MCF 10A (cell line): ENCODE measurements around the gene PROM1. TPM values are rescaled to one million over a fixed set of nuclear protein-coding genes. Genes with fewer than 3 reads are reported as not detected.

Source experiments
- BruUV-seq: library from RNA; stranded (reverse); fragments of 400-500 nt; replicated peaks from 2 replicates; lab custom pipeline; 2021; lab: Mats Ljungman, UMichigan
- CTCF ChIA-PET: fragments of 300-600 bp; sonication (Branson Sonifier 250); formaldehyde crosslinking; extraction: SDS; loops from one replicate; lab custom pipeline; 2021; ENCODE audit warnings: antibody characterized with exemption, inconsistent platforms; lab: Yijun Ruan, JAX
- POLR2A ChIA-PET: fragments of 300-600, 350-650 bp; sonication (Branson Sonifier 250); formaldehyde crosslinking; extraction: SDS; loops from one replicate; lab custom pipeline; 2020; ENCODE audit warnings: antibody characterized with exemption, inconsistent platforms; lab: Yijun Ruan, JAX
- DNase-seq: peaks from one replicate; pipeline ENCODE4 v3.0.0-alpha.2; 2018; ENCODE audit not compliant: unreplicated experiment
- H3K27ac Mint-ChIP-seq: one replicate; pipeline ENCODE4 v1.8.0; 2022; ENCODE audit warnings: mild to moderate bottlenecking, low read depth, mixed read lengths; ENCODE audit not compliant: unreplicated experiment
- H3K27me3 Mint-ChIP-seq: one replicate; pipeline ENCODE4 v1.8.0; 2022; ENCODE audit warnings: mixed read lengths; ENCODE audit not compliant: insufficient read depth, unreplicated experiment
- H3K36me3 Mint-ChIP-seq: one replicate; pipeline ENCODE4 v1.8.0; 2022; ENCODE audit warnings: mild to moderate bottlenecking, moderate library complexity, mixed read lengths; ENCODE audit not compliant: insufficient read depth, unreplicated experiment
- H3K4me1 Mint-ChIP-seq: one replicate; pipeline ENCODE4 v1.8.0; 2022; ENCODE audit warnings: mixed read lengths; ENCODE audit not compliant: insufficient read depth, unreplicated experiment
- H3K4me3 Mint-ChIP-seq: one replicate; pipeline ENCODE4 v1.8.0; 2022; ENCODE audit warnings: mild to moderate bottlenecking, moderate library complexity, mixed read lengths; ENCODE audit not compliant: unreplicated experiment
- H3K9me3 Mint-ChIP-seq: one replicate; pipeline ENCODE4 v1.8.0; 2022; ENCODE audit warnings: mixed read lengths; ENCODE audit not compliant: unreplicated experiment
- intact Hi-C: fragments of 100-400 bp; cut with micrococcal nuclease; formaldehyde crosslinking; loops from 2 replicates; pipeline ENCODE4 v1.14.1; 2022
- total RNA-seq: library from RNA; stranded (reverse); gene quantifications from 2 replicates; pipeline ENCODE4 v1.2.3, GENCODE V29; 2022
- TF ChIP-seq, protein P1 (sequence below): fragments of 200-600 bp; IDR thresholded peaks from one replicate; pipeline ENCODE4 v1.8.0; 2022; ENCODE audit warnings: antibody characterized with exemption, mild to moderate bottlenecking; ENCODE audit not compliant: unreplicated experiment

Gene PROM1
- total RNA-seq, 1 experiment from 2014 or later = not detected

DNA sequence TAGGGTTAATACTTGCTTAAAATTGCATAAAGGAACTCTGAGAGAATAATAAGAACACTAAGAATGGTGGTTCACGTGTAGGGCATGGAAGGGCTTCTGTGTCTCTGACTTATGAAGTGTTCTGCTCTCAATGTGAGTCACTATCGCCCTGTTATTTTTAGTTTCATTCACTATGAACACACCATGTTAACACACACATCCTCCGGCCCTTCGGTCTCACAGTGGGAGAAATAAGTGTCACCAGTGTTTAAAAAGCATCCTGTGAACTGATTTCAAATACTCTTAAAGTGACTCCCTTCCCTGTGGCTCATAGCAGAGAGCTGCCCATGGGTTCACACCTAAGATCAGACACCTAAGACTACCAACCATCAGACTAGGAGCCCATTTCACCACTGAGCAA, 87.0 kb downstream of the PROM1 start:
- CTCF ChIA-PET = interaction anchor here (0.9 to 7.9 kb wide), 6 partner anchors 12 to 517 kb away, joined by 3 to 46 read pairs (median 4); no protein-coding TSS in a partner anchor
- no TSS peak for BruUV-seq
- DNase-seq = no peak
- POLR2A ChIA-PET = interaction anchor here (0.9 kb wide), 1 partner anchor 12 kb away, joined by 3 read pairs; no protein-coding TSS in a partner anchor
- Mint-ChIP-seq H3K27ac (no peak overlapping the region), H3K9me3 (no peaks in the 10 kb centered on the region), H3K36me3 (no peaks in the 10 kb centered on the region), H3K4me1 (no peaks in the 10 kb centered on the region), H3K4me3 (no peak overlapping the region), H3K27me3 (peaks cover 26% of the 10 kb centered on the region)
- intact Hi-C loops = no loop called here
- TF ChIP-seq, protein P1, sequence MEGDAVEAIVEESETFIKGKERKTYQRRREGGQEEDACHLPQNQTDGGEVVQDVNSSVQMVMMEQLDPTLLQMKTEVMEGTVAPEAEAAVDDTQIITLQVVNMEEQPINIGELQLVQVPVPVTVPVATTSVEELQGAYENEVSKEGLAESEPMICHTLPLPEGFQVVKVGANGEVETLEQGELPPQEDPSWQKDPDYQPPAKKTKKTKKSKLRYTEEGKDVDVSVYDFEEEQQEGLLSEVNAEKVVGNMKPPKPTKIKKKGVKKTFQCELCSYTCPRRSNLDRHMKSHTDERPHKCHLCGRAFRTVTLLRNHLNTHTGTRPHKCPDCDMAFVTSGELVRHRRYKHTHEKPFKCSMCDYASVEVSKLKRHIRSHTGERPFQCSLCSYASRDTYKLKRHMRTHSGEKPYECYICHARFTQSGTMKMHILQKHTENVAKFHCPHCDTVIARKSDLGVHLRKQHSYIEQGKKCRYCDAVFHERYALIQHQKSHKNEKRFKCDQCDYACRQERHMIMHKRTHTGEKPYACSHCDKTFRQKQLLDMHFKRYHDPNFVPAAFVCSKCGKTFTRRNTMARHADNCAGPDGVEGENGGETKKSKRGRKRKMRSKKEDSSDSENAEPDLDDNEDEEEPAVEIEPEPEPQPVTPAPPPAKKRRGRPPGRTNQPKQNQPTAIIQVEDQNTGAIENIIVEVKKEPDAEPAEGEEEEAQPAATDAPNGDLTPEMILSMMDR = no peak

DNA sequence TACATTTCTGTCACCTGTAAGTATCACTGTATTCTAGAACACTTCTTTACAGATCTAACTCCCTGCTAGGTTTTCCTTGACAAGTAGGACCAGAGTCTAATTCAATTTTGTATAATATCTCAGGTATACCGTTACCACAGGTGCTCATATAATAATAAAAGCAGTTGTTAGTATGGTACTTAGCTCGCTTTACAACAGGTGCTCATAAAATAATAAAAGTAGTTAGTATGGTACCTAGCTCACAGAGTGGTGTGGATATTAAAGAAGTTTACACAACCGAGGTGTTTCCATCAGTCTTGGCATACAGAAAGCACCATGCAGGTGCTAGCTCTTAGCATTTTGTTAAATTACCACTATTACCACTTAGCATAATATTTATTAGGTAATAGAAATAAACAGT, 88.0 kb downstream of the PROM1 start:
- CTCF ChIA-PET = interaction anchor here (1.2 to 7.9 kb wide), 3 partner anchors 9 to 189 kb away, joined by 3 to 46 read pairs (median 19); no protein-coding TSS in a partner anchor
- H3K27me3 Mint-ChIP-seq = peaks cover 26% of the 10 kb centered on the region
- TF ChIP-seq, protein P1 = no peak

DNA sequence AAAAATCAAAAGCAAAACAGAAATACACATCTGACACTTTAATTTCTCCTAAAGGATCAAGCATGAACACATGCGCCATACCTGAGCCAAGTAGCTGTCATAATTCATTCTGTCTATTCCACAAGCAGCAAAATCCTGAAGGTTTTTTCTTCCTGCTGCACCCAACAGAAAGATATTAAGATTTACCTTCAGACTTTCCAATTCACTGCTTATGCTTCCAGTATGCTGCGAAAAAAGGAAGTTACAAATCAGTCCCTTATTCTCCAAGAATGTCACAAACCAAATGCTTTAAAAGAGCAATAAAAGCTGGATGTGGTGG, 91.7 kb downstream of the PROM1 start:
- Mint-ChIP-seq H3K4me3 (no peak overlapping the region), H3K27ac (no peak overlapping the region), H3K36me3 (no peaks in the 10 kb centered on the region), H3K9me3 (no peaks in the 10 kb centered on the region), H3K4me1 (no peaks in the 10 kb centered on the region), H3K27me3 (peaks cover 26% of the 10 kb centered on the region)
- intact Hi-C loops = no loop called here
- CTCF ChIA-PET = interaction anchor here (0.5 to 7.9 kb wide), 6 partner anchors 10 to 214 kb away, joined by 3 to 46 read pairs (median 3); no protein-coding TSS in a partner anchor
- no TSS peak for BruUV-seq
- no peak for DNase-seq
- POLR2A ChIA-PET = interaction anchor here (0.6 to 0.7 kb wide), 2 partner anchors 88 to 133 kb away, joined by 3 read pairs; no protein-coding TSS in a partner anchor
- TF ChIP-seq, protein P1 = no peak

More for the DNA sequence above, 88.0 kb downstream of the PROM1 start:
- no peak overlapping the region for H3K4me3 Mint-ChIP-seq
- no peak overlapping the region for H3K27ac Mint-ChIP-seq
- H3K36me3 Mint-ChIP-seq = no peaks in the 10 kb centered on the region
- no TSS peak for BruUV-seq
- no peaks in the 10 kb centered on the region for H3K4me1 Mint-ChIP-seq
- intact Hi-C loops = no loop called here
- no peak for DNase-seq
- no peaks in the 10 kb centered on the region for H3K9me3 Mint-ChIP-seq
- POLR2A ChIA-PET = no interaction called here

DNA sequence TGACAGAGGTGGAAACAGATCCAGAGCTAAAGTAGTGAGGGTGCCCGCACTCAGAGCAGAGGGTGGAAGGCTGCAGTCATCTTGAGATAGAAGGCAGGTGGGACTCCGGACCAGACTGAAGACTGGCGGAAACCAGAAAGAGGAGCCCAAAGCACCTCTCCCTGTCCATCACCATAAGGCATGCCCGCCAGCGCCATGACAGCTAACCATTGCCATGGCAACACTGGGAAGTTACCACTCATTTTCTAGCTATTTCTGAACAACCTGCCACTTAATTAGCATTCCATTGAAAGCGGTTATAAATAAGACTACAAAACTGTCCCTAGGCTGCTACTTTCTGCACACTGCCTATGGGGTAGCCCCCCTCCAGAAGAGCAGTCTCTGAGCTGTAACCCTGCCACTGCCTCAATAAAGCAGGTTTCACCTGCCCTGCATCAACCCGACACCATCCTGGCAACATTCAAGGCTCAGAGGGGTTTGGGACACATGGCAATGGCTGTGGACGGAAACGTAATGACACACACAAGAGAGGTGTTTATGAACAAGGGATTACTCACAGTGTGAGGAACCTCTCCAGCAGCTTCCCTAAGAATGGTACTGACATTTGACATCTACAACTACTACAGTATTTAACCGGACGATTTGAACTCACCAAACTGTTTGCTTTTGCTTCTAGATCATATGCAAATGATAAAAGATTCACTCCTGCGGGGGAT, 93.1 kb downstream of the PROM1 start:
- no peak overlapping the region for H3K27ac Mint-ChIP-seq
- H3K4me3 Mint-ChIP-seq = no peak overlapping the region
- POLR2A ChIA-PET = no interaction called here
- no TSS peak for BruUV-seq
- DNase-seq = no peak
- CTCF ChIA-PET = interaction anchor here (0.8 to 1.3 kb wide), 3 partner anchors 11 to 35 kb away, joined by 3 to 6 read pairs (median 3); no protein-coding TSS in a partner anchor
- H3K36me3 Mint-ChIP-seq = no peaks in the 10 kb centered on the region
- peaks cover 26% of the 10 kb centered on the region for H3K27me3 Mint-ChIP-seq
- H3K4me1 Mint-ChIP-seq = no peaks in the 10 kb centered on the region
- TF ChIP-seq, protein P1 = no peak
- intact Hi-C loops = no loop called here
- H3K9me3 Mint-ChIP-seq = no peaks in the 10 kb centered on the region
